BJ (cell line): ENCODE measurements around the gene SSTR3. TPM values are rescaled to one million over a fixed set of nuclear protein-coding genes. Genes with fewer than 3 reads are reported as not detected.

Experiments used
- CTCF ChIA-PET: fragments of 350-600 bp; formaldehyde crosslinking; extraction: SDS; loops from one replicate; lab custom pipeline; 2021; ENCODE audit warnings: antibody characterized with exemption, inconsistent platforms; lab: Yijun Ruan, JAX
- POLR2A ChIA-PET: fragments of 300-600 bp; sonication (Branson Sonifier 250); formaldehyde crosslinking; extraction: SDS; loops from one replicate; lab custom pipeline; 2021; ENCODE audit warnings: antibody characterized with exemption; lab: Charles Lee
- DNase-seq: peaks from one replicate; pipeline ENCODE4 v3.0.0-alpha.2; 2011; ENCODE audit warnings: low read depth
- H3K27me3 ChIP-seq: 2 replicates; pipeline ENCODE4 v1.6.0; 2011; ENCODE audit warnings: low read length; ENCODE audit not compliant: control insufficient read depth, insufficient read depth
- H3K36me3 ChIP-seq: 2 replicates; pipeline ENCODE4 v1.5.1; 2011; ENCODE audit warnings: low read length; ENCODE audit not compliant: control insufficient read depth, insufficient read depth
- H3K4me3 ChIP-seq: 2 replicates; pipeline ENCODE4 v1.5.1; 2011; ENCODE audit warnings: low read depth, mild to moderate bottlenecking, control low read depth, low read length
- polyA plus RNA-seq: library from polyadenylated mRNA; depleted of rRNA; stranded (reverse); fragments of >200 nt; gene quantifications from 2 replicates; pipeline ENCODE4 v1.2.3, GENCODE V29; 2011
- TF ChIP-seq, protein P1 (sequence below): IDR thresholded peaks from 2 replicates; pipeline ENCODE4 v1.5.1; 2011; ENCODE audit warnings: low read depth, mild to moderate bottlenecking, control low read depth, inconsistent platforms, low read length, moderate library complexity; ENCODE audit not compliant: insufficient read depth

The SSTR3 gene
- polyA plus RNA-seq, 1 experiment: not detected

DNA sequence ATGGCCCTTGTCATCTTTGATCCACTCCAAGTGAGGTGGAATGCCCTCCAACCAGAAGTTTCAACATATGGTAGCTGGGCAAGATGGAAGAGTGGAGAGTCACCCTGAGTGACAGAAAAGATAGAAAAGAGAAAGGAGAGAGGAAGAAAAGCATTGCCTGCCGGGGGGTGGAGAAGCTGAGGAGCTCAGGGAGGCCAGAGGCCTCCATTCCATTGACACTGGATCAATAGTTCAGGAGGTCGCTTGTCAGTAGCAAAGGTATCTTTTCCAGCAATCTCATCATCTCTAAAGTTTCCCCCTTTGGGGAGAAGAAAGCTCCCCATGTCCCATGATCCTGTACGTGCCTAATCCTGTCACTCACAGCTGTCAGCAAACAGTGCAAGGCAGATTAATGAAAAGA is 17.5 kb downstream of the SSTR3 start:
- Histone ChIP-seq H3K4me3 (no peak overlapping the region), H3K27me3 (no peaks in the 10 kb centered on the region), H3K36me3 (no peaks in the 10 kb centered on the region)
- DNase-seq: no peak
- ChIA-PET CTCF (no interaction called here), POLR2A (no interaction called here)
- TF ChIP-seq, protein P1, sequence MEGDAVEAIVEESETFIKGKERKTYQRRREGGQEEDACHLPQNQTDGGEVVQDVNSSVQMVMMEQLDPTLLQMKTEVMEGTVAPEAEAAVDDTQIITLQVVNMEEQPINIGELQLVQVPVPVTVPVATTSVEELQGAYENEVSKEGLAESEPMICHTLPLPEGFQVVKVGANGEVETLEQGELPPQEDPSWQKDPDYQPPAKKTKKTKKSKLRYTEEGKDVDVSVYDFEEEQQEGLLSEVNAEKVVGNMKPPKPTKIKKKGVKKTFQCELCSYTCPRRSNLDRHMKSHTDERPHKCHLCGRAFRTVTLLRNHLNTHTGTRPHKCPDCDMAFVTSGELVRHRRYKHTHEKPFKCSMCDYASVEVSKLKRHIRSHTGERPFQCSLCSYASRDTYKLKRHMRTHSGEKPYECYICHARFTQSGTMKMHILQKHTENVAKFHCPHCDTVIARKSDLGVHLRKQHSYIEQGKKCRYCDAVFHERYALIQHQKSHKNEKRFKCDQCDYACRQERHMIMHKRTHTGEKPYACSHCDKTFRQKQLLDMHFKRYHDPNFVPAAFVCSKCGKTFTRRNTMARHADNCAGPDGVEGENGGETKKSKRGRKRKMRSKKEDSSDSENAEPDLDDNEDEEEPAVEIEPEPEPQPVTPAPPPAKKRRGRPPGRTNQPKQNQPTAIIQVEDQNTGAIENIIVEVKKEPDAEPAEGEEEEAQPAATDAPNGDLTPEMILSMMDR: no peak

DNA sequence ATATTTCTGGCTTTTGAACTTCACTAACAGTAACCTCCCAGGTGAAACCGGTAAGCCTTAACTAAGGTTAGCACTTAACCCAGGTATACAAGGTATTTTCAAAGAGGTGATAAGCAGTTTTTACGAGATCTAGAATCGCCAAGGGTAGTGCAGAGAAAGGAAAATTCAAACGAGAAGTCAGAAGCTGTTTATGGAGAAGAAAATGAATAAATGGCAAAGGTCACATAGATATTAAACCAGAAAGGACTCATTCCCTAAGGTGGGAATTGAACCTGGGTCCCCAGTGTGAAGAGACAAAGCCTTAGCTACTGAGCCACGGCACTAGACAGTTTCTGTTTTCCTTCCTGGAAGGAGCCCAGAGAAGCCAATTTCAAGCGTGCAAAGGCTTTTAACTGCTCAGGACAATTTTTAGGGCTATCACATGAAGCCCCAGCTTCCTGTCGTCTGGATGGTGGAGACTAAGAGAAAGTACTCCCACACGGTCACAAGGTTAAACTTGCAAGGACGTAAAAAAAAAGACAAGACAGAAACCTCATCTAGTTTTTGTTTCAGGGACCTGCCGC is 18.6 kb downstream of the SSTR3 start:
- no peaks in the 10 kb centered on the region for H3K27me3 ChIP-seq
- no peaks in the 10 kb centered on the region for H3K36me3 ChIP-seq
- TF ChIP-seq, protein P1: no peak
- POLR2A ChIA-PET: no interaction called here
- CTCF ChIA-PET: interaction anchor here (0.6 to 2.0 kb wide), 3 partner anchors 15 to 392 kb away, joined by 4 to 10 read pairs (median 4); no protein-coding TSS in a partner anchor
- DNase-seq: no peak
- no peak overlapping the region for H3K4me3 ChIP-seq

DNA sequence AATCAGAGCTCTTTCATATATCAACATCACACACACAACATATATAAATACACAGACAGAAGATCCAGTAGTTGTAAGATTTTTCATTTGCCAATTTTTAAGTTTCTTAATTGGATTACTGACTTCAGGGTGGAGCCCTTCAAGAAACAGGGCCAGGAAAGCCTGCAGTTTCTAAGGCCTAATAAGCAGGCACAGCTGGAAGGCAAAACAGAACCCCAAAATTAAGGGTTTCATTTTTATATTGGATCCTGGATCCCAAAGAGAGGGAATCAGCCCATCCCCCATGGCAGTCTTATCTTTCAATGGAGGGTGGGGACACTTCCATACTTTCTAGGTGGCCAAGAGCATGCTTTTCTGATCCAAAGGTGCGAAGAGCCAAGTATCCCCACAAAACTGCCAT is 19.5 kb downstream of the SSTR3 start:
- Histone ChIP-seq H3K27me3 (no peaks in the 10 kb centered on the region), H3K4me3 (no peak overlapping the region), H3K36me3 (no peaks in the 10 kb centered on the region)
- TF ChIP-seq, protein P1: no peak
- DNase-seq: no peak
- ChIA-PET POLR2A (no interaction called here), CTCF (interaction anchor here (0.7 to 2.0 kb wide), 3 partner anchors 14 to 259 kb away, joined by 3 to 10 read pairs (median 4); no protein-coding TSS in a partner anchor)

DNA sequence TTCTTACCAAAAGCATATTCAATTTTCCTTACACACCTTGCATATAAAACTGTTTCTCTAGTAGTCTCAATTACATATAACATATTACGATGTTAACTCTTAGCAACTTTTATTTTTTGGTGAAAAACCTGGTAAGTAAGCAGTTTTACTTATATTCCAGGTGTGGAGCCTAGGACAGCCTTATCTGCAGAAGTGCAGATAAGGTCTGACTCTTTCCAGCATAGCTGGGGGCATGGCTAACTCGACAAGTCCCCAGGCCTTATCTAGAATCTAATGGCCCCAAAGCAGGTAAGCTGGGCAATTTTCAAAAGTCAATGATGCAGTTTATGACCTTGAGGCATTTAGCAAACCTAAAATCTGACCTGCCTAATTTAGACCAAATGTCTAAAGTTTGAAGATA is 20.1 kb downstream of the SSTR3 start:
- DNase-seq: no peak
- Histone ChIP-seq H3K4me3 (no peak overlapping the region), H3K36me3 (no peaks in the 10 kb centered on the region), H3K27me3 (no peaks in the 10 kb centered on the region)
- POLR2A ChIA-PET: no interaction called here
- TF ChIP-seq, protein P1: no peak
- CTCF ChIA-PET: interaction anchor here (0.7 to 2.0 kb wide), 5 partner anchors 19 to 259 kb away, joined by 3 to 10 read pairs (median 3); no protein-coding TSS in a partner anchor

DNA sequence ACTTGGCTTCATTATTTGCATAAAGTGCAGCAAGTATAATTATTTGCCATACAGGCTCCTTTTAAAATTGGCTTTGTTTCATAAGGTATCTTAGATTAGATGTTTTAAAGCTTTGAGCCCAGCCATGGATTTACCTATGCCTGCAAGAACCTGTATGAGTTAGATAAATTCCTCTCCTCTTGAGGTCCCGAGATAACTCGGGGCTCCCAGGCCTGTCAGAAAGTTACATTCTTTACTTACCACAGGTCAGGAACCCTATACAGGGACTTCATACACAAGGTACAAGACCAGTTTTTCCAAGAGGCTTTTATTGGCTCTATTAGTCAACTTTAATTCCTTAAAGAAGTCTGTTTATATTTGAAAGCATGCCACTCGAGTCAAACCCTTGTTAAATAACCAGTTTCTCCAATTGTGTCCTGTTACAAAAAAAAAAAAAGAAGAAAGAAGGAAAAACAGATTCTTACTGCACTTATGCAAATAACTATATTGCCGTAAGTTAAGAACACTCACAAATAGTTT is 22.0 kb downstream of the SSTR3 start:
- ChIA-PET POLR2A (no interaction called here), CTCF (interaction anchor here (1.0 to 1.2 kb wide), 2 partner anchors 9 to 66 kb away, joined by 3 to 4 read pairs; no protein-coding TSS in a partner anchor)
- Histone ChIP-seq H3K36me3 (no peaks in the 10 kb centered on the region), H3K4me3 (no peak overlapping the region), H3K27me3 (no peaks in the 10 kb centered on the region)
- TF ChIP-seq, protein P1: no peak
- no peak for DNase-seq
